Measurements from ENCODE around the gene PEX14.
A peak's percentile ranks its signal among the peaks of the same experiment; 100 is the strongest.
"Not testable (repeated sequence)": the region's sequence is repeated elsewhere in the genome, so short reads cannot be mapped to it uniquely, and the experiment has no call there.

PEX14 gene

GRCh38 chr1:10450836-10451235 lies 23.9 kb upstream of the PEX14 start:
- no peak for DNase-seq (ENCODE audit: low spot score)

- no peak for DNase-seq (ENCODE audit: low spot score)
Observed at GRCh38 chr1:10451287-10451686, 23.5 kb upstream of the PEX14 start.

GRCh38 chr1:10456048-10456447 lies 18.7 kb upstream of the PEX14 start:
- no peak for DNase-seq (ENCODE audit: low spot score)

- no peak for DNase-seq (ENCODE audit: low spot score)
Observed at GRCh38 chr1:10456661-10457060, 18.1 kb upstream of the PEX14 start.

GRCh38 chr1:10457462-10457861 lies 17.3 kb upstream of the PEX14 start:
- not testable (repeated sequence) for DNase-seq (ENCODE audit: low spot score)

GRCh38 chr1:10457875-10458274 lies 16.9 kb upstream of the PEX14 start:
- DNase-seq (ENCODE audit: low spot score) = no peak

- no peak for DNase-seq (ENCODE audit: low spot score)
Observed at GRCh38 chr1:10459184-10459583, 15.6 kb upstream of the PEX14 start.

- DNase-seq (ENCODE audit: low spot score) = no peak
Observed at GRCh38 chr1:10467078-10467477, 7.7 kb upstream of the PEX14 start.

GRCh38 chr1:10470043-10470442 lies 4.7 kb upstream of the PEX14 start:
- DNase-seq (ENCODE audit: low spot score) = no peak

- no peak for DNase-seq (ENCODE audit: low spot score)
Observed at GRCh38 chr1:10471411-10472219, 3.1 kb upstream of the PEX14 start.

- DNase-seq (ENCODE audit: low spot score) = peak; percentile 79
Observed at GRCh38 chr1:10472220-10473144, 2.3 kb upstream of the PEX14 start, which contains the start of gene DFFA. DFFA (minus strand) TSS chr1:10472529; CDS start chr1:10472458, 71 bp downstream.

- DNase-seq (ENCODE audit: low spot score) = no peak
Observed at GRCh38 chr1:10473145-10473765, 1.5 kb upstream of the PEX14 start.

- DNase-seq (ENCODE audit: low spot score) = not testable (repeated sequence)
Observed at GRCh38 chr1:10474309-10474612, 489 bp upstream of the PEX14 start.

- no peak for DNase-seq (ENCODE audit: low spot score)
Observed at GRCh38 chr1:10475510-10475909, 760 bp downstream of the PEX14 start.

- DNase-seq (ENCODE audit: low spot score) = no peak
Observed at GRCh38 chr1:10479296-10479695, 4.5 kb downstream of the PEX14 start.

- DNase-seq (ENCODE audit: low spot score) = no peak
Observed at GRCh38 chr1:10480614-10481013, 5.9 kb downstream of the PEX14 start.

GRCh38 chr1:10484521-10484920 lies 9.8 kb downstream of the PEX14 start:
- no peak for DNase-seq (ENCODE audit: low spot score)

GRCh38 chr1:10489291-10490055 lies 14.7 kb downstream of the PEX14 start:
- no peak for DNase-seq (ENCODE audit: low spot score)

- DNase-seq (ENCODE audit: low spot score) = no peak
Observed at GRCh38 chr1:10490286-10490970, 15.7 kb downstream of the PEX14 start.

GRCh38 chr1:10494418-10494753 lies 19.6 kb downstream of the PEX14 start:
- DNase-seq (ENCODE audit: low spot score) = no peak

GRCh38 chr1:10494754-10495474 lies 20.2 kb downstream of the PEX14 start:
- DNase-seq (ENCODE audit: low spot score) = peak; percentile 66

Measured in HuH-7.5 (cell line).